Cardiac fibroblast (primary cell): Measurements from ENCODE around the gene IGF2BP2.
"Not testable (repeated sequence)": the region's sequence is repeated elsewhere in the genome, so short reads cannot be mapped to it uniquely, and the experiment has no call there.

Source experiments
- DNase-seq, 2 donors: peaks; one replicate each; pipeline versions ENCODE4 v3.0.0 to v3.0.0-alpha.2; 2010; ENCODE audit warnings: low read depth in 2 of 2
- H3K4me3 ChIP-seq, 2 donors: replicated peaks in 1 of 2; 1 replicate in 1 of 2; 2 replicates in 1 of 2; pipeline ENCODE4 v1.5.1; 2011; ENCODE audit warnings: low read depth in 2 of 2, low read length in 2 of 2, mild to moderate bottlenecking in 2 of 2, moderate library complexity in 1 of 2
- TF ChIP-seq, protein P1 (sequence below): IDR thresholded peaks from one replicate; pipeline ENCODE4 v1.5.1; 2011; ENCODE audit warnings: low read depth, mild to moderate bottlenecking, low read length, inconsistent platforms

IGF2BP2 gene

GRCh38 chr3:185789134-185789533 is 35.7 kb downstream of the IGF2BP2 start:
- no peak for DNase-seq
- H3K4me3 ChIP-seq, result no peak overlapping the region
- TF ChIP-seq, protein P1, sequence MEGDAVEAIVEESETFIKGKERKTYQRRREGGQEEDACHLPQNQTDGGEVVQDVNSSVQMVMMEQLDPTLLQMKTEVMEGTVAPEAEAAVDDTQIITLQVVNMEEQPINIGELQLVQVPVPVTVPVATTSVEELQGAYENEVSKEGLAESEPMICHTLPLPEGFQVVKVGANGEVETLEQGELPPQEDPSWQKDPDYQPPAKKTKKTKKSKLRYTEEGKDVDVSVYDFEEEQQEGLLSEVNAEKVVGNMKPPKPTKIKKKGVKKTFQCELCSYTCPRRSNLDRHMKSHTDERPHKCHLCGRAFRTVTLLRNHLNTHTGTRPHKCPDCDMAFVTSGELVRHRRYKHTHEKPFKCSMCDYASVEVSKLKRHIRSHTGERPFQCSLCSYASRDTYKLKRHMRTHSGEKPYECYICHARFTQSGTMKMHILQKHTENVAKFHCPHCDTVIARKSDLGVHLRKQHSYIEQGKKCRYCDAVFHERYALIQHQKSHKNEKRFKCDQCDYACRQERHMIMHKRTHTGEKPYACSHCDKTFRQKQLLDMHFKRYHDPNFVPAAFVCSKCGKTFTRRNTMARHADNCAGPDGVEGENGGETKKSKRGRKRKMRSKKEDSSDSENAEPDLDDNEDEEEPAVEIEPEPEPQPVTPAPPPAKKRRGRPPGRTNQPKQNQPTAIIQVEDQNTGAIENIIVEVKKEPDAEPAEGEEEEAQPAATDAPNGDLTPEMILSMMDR, result no peak

DNA sequence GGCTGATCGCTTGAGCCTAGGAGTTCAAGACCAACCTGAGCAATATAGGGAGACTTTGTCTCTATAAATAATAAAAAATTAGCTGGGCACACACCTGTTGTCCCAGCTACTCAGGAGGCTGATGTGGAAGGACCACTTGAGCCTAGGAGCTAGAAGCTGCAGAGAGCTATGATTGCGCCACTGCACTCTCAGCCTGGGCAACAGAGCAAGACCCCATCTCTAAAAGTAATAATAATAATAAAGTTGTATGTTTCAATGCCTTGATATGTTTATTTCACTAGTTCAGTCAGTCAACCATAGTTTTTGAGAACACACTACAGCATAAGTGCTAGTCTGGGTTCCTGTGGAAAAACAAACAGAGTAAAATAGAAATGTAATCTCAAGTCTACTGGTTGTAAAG is 36.5 kb downstream of the IGF2BP2 start:
- TF ChIP-seq, protein P1, result no peak
- no peak for DNase-seq
- no peak overlapping the region for H3K4me3 ChIP-seq

DNA sequence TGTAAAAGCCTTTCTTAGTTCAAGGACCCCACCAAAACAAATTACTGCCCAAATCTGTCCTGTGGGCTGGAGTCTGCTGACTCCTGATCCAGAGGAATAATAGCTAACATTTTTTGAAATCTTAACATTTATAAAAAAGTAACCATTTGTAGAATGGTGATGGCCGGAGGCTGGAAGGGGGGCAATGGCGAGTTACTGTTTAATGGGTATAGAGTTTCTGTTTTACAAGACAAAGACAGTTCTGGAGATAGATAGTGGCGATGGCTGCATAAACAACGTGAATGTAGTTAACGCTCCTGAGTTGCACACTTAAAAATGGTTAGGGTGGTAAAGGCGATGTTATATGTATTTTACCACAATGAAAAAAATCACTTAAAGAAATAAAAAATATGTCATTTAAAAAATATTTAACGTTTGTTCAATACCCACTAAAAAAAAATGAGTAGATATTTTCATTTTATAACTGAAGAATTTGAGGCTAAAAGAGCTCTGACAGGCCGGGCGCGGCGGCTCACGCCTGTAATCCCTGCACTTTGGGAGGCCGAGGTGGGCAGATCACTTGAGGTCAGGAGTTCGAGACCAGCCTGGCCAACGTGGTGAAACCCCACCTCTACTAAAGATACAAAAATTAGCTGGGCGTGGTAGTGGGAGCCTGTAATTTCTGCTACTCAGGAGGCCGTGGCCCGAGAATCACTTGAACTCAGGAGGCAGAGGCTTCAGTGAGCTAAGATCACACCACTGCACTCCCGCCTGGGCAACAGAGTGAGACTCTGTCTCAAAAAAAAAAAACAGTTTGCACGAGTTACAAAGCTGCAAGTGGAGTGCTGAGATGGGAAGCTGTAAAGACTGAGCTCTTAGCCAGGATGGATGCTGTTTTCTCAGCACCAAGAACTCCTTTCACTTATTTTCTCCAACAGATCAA is 37.6 kb downstream of the IGF2BP2 start:
- TF ChIP-seq, protein P1, result no peak
- no peak overlapping the region for H3K4me3 ChIP-seq
- DNase-seq, result no peak

DNA sequence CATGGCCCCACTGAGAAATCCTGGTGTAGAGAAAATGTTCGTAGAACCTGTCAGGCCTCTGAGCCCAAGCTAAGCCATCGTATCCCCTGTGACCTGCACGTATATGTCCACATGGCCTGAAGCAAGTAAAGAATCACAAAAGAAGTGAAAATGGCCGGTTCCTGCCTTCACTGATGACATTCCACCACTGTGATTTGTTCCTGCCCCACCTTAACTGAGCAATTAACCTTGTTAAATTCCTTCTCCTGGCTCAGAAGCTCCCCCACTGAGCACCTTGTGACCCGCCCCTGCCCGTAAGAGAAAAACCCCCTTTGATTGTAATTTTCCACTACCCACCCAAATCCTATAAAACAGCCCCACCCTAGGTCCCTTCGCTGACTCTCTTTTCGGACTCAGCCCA is 38.6 kb downstream of the IGF2BP2 start:
- not testable (repeated sequence) for H3K4me3 ChIP-seq, DNase-seq

DNA sequence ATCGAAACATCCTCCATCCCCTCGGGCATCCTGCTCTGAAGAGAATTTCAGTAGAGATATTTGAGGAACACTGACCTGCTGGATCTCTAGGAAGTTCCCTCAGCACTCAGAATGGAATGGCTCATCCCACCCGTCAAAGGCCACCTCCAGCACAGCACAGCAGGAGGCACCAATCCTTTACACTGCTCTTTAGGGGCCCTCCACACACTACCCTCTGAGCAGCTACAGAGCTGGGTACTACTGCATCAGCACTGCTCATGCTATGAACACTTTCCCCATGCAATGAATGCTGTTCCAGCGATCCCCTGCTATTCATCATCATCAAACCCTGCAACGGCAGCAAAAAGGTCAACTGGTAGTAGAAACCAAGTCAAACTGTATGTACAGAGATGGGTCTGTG is 40.5 kb downstream of the IGF2BP2 start:
- TF ChIP-seq, protein P1, result no peak
- no peak overlapping the region for H3K4me3 ChIP-seq
- DNase-seq, result no peak

- H3K4me3 ChIP-seq, result no peak overlapping the region
- TF ChIP-seq, protein P1, result no peak
- DNase-seq, result peak; percentile 49 to 81
Measured at GRCh38 chr3:185781759-185782158, 43.1 kb downstream of the IGF2BP2 start.

DNA sequence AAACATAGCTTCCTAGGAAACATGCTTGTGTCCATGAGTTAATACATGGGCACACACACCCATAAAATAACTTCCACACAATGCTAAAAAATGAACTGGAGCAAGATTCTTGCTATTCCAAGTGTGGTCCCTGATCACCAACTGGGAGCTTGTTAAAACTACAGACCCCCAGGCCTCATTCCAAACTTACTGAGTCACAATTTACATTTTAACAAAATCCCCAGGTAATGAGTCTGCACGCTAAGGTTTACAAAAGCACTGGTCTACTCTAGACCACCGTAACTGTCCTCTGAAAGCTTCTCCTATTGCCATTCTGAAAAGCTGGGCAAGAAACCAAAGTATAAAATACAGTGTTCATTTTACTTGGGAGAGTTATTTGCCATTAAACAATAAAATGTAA is 45.4 kb downstream of the IGF2BP2 start:
- TF ChIP-seq, protein P1, result no peak
- H3K4me3 ChIP-seq, result no peak overlapping the region
- no peak for DNase-seq
